HG03378 (cell line): ENCODE data around the gene MAPK8IP2.
"Not testable (repeated sequence)": the region's sequence is repeated elsewhere in the genome, so short reads cannot be mapped to it uniquely, and the experiment has no call there.

Source experiments
- ATAC-seq: cut with Tn5 transposase; IDR thresholded peaks from one replicate; pipeline ENCODE4 v1.9.1; 2021; ENCODE audit warnings: mild to moderate bottlenecking, moderate library complexity; ENCODE audit not compliant: unreplicated experiment

MAPK8IP2 gene

GRCh38 chr22:50633086-50633485, 32.5 kb downstream of the MAPK8IP2 start:
- ATAC-seq, result no peak

- no peak for ATAC-seq
Observed at GRCh38 chr22:50633771-50634170, 33.2 kb downstream of the MAPK8IP2 start.

GRCh38 chr22:50635591-50635990, 35.0 kb downstream of the MAPK8IP2 start:
- ATAC-seq, result no peak

- ATAC-seq, result not testable (repeated sequence)
Observed at GRCh38 chr22:50640296-50640695, 39.7 kb downstream of the MAPK8IP2 start.

- ATAC-seq, result no peak
Observed at GRCh38 chr22:50640857-50641647, 40.5 kb downstream of the MAPK8IP2 start.

GRCh38 chr22:50641696-50642607, 41.4 kb downstream of the MAPK8IP2 start:
- ATAC-seq, result no peak

- ATAC-seq, result not testable (repeated sequence)
Observed at GRCh38 chr22:50643021-50643820, 42.6 kb downstream of the MAPK8IP2 start.

- ATAC-seq, result not testable (repeated sequence)
Observed at GRCh38 chr22:50643821-50644101, 43.2 kb downstream of the MAPK8IP2 start.

- ATAC-seq, result no peak
Observed at GRCh38 chr22:50653256-50653655, 52.7 kb downstream of the MAPK8IP2 start.

GRCh38 chr22:50654664-50655063, 54.1 kb downstream of the MAPK8IP2 start:
- ATAC-seq, result not testable (repeated sequence)

- no peak for ATAC-seq
Observed at GRCh38 chr22:50656122-50657070, 55.8 kb downstream of the MAPK8IP2 start.

GRCh38 chr22:50657925-50658324, 57.3 kb downstream of the MAPK8IP2 start:
- ATAC-seq, result no peak

- ATAC-seq, result not testable (repeated sequence)
Observed at GRCh38 chr22:50659711-50660110, 59.1 kb downstream of the MAPK8IP2 start.

- no peak for ATAC-seq
Observed at GRCh38 chr22:50660306-50660705, 59.7 kb downstream of the MAPK8IP2 start.
